ENCODE results near the gene TBL2. TPM values are rescaled to one million over a fixed set of nuclear protein-coding genes. Genes with fewer than 3 reads are reported as not detected.
A peak's percentile ranks its signal among the peaks of the same experiment; 100 is the strongest.

The TBL2 gene
- total and polyA plus RNA-seq, 2 donors (not counting 1 experiment from before 2014, with no cell fraction given): 15.1 to 34.6 TPM

DNA sequence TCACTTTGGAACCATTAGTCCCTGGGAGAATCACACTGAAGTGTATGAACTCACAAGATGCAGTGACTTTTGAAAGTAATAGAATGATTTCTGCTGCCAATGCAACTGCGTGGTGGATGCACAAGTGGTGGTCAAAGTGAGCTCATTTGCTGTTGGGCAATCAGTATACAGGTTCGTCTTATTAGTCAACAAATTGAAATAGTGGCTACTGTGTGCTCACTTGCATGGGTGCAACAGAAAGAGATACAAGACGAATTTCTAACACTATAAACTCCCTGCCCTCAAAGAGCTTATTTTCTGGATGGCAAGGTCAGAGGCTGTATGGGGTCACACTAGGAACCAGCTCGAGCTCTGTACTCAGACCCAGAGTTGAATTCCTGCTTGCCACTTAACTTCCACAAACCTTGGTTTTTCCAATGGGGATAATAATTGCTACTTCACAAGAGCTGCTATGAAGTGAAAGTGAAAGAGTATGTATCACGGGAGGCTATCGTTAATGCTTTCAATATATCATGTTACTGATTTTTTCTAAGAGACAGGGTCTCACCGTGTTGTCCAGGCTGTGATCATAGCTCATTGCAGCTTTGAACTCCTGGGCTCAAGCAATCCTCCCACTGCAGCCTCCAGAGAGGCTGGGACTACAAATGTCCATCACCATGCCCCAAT lies 12.6 kb downstream of the TBL2 start:
- Mint-ChIP-seq H3K4me3 (peak overlapping the region; percentile 89), H3K4me1 (peaks cover 15% of the 10 kb centered on the region), H3K27ac (peak overlapping the region; percentile 67), H3K9me3 (ENCODE audit: insufficient read depth) (no peaks in the 10 kb centered on the region), H3K27me3 (no peaks in the 10 kb centered on the region)
- H4K20me1 ChIP-seq (ENCODE audit: control insufficient read depth, insufficient read depth, low read length, poor library complexity, severe bottlenecking): no peaks in the 10 kb centered on the region
- POLR2A ChIA-PET: interaction anchor here (0.6 kb wide), 1 partner anchor 1044 kb away, joined by 5 read pairs; no protein-coding TSS in a partner anchor
- no peaks in the 10 kb centered on the region for H3K79me2 ChIP-seq (ENCODE audit: control insufficient read depth, insufficient read depth, low read length)
- H3K27me3 ChIP-seq (replicated peaks in 1 of 4; ENCODE audit: control extremely low read depth in 1 of 4, control insufficient read depth in 3 of 4, insufficient read depth in 4 of 4, low read length in 3 of 4): no peaks in the 10 kb centered on the region
- H2AFZ ChIP-seq (ENCODE audit: insufficient read depth, low read depth, low read length, poor library complexity, severe bottlenecking): peak overlapping the region; percentile 80
- H3K36me3 ChIP-seq (replicated peaks in 1 of 2; ENCODE audit: control extremely low read depth in 1 of 2, control insufficient read depth in 1 of 2, extremely low read depth in 1 of 2, insufficient read depth in 2 of 2, low read length in 1 of 2): peaks cover 0 to 20% of the 10 kb centered on the region in 2 experiments
- DNase-seq (no peak), ATAC-seq (ENCODE audit: low read depth) (no peak)
- CTCF ChIA-PET: interaction anchor here (0.5 to 1.2 kb wide), 5 partner anchors 9 to 41 kb away, joined by 3 to 5 read pairs (median 3); partner anchors contain the start of genes BCL7B and TBL2
- H3K27ac ChIP-seq (ENCODE audit: low read length in 2 of 2): no peak overlapping the region
- peak overlapping the region; percentile 66 for H3K4me2 ChIP-seq (replicated peaks; ENCODE audit: low read depth, low read length, poor library complexity, severe bottlenecking)
- TF ChIP-seq, protein P1, sequence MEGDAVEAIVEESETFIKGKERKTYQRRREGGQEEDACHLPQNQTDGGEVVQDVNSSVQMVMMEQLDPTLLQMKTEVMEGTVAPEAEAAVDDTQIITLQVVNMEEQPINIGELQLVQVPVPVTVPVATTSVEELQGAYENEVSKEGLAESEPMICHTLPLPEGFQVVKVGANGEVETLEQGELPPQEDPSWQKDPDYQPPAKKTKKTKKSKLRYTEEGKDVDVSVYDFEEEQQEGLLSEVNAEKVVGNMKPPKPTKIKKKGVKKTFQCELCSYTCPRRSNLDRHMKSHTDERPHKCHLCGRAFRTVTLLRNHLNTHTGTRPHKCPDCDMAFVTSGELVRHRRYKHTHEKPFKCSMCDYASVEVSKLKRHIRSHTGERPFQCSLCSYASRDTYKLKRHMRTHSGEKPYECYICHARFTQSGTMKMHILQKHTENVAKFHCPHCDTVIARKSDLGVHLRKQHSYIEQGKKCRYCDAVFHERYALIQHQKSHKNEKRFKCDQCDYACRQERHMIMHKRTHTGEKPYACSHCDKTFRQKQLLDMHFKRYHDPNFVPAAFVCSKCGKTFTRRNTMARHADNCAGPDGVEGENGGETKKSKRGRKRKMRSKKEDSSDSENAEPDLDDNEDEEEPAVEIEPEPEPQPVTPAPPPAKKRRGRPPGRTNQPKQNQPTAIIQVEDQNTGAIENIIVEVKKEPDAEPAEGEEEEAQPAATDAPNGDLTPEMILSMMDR (IDR thresholded peaks at IDR 0.05): no peak
- no peak for TF ChIP-seq EZH2 (IDR thresholded peaks at IDR 0.05; ENCODE audit: borderline replicate concordance, insufficient read depth, low read depth, low read length, poor library complexity, severe bottlenecking)
- H3K9ac ChIP-seq (ENCODE audit: low read length): peak overlapping the region; percentile 57
- H3K9me3 ChIP-seq (ENCODE audit: control extremely low read depth in 1 of 3, control insufficient read depth in 2 of 3, insufficient read depth in 1 of 3, low read length in 2 of 3): no peaks in the 10 kb centered on the region
- peaks cover 5 to 11% of the 10 kb centered on the region in 2 donors for H3K4me1 ChIP-seq (ENCODE audit: control insufficient read depth in 2 of 2, insufficient read depth in 2 of 2, low read length in 2 of 2)
- intact Hi-C loops (cut with micrococcal nuclease): no loop called here
- 74% methylated on average over 2 of the region's 7 CpGs for WGBS (ENCODE audit: insufficient coverage)
- peak overlapping the region in 4 of 5 experiments; percentile 39 to 58 (median 50) for H3K4me3 ChIP-seq (ENCODE audit: control extremely low read depth in 1 of 5, extremely low read depth in 1 of 5, insufficient read depth in 1 of 5, low read depth in 2 of 5, low read length in 4 of 5)
